ENCODE measurements around the gene ACTN3.
"Not testable (repeated sequence)": the region's sequence is repeated elsewhere in the genome, so short reads cannot be mapped to it uniquely, and the experiment has no call there.

The ACTN3 gene

GRCh38 chr11:66598993-66599392 lies 52.3 kb downstream of the ACTN3 start:
- H3K4me3 ChIP-seq (ENCODE audit: low read length): no peak overlapping the region
- no peak for DNase-seq (ENCODE audit: low read depth)
- TF ChIP-seq CTCF (conservative IDR thresholded peaks at IDR 0.05; ENCODE audit: low read length): no peak

DNA sequence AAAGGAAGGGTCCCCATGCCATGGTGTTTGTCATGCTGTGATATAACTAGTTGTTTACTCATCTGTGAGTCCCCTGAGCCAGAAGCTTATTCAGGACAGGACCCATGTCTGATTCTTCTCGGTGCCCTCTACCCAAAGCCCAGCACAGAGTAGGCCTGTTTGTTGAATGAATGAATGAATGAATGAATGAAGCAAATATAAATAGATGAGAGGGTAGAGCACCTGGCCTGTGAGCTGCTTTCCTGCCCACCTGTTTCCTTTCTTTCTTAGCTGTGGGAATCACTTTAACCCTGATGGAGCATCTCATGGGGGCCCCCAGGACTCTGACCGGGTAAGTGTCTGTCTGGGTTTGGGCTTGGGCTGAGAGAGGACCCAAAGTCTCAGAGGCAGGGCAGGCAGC lies 53.5 kb downstream of the ACTN3 start:
- TF ChIP-seq CTCF (conservative IDR thresholded peaks at IDR 0.05; ENCODE audit: low read length): no peak
- no peak for DNase-seq (ENCODE audit: low read depth)

DNA sequence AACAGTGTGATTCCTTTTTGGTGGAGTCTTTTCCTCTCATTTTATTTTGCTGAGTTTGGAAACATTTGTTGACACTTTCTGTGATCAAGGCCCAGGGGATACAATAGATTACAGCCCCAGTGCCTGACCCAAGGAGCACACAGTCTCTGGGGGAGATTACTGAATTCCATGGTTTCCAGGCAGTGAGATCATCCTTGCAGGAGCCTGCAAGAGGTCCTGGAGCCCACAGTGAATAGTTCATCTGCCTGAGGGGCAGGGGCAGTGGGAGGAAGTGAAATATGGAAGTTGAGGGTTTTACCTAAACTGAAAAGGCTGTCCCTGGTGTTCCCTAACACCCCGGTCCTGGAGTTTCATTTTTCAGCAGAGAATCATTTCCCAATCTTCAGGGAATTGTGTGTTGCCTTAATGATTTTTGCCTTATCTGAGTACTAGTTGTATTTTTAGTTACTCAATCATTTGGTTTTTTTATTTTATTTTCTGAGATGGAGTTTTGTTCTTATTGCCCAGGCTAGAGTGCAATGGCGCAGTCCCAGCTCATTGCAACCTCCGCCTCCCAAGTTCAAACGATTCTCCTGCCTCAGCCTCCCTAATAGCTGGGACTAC lies 54.0 kb downstream of the ACTN3 start:
- DNase-seq (ENCODE audit: low read depth): no peak

More for the DNA sequence above, 53.5 kb downstream of the ACTN3 start:
- H3K4me3 ChIP-seq (ENCODE audit: low read length): no peak overlapping the region

GRCh38 chr11:66603072-66603471 lies 56.4 kb downstream of the ACTN3 start:
- TF ChIP-seq CTCF (conservative IDR thresholded peaks at IDR 0.05; ENCODE audit: low read length): no peak
- DNase-seq (ENCODE audit: low read depth): no peak

More for the DNA sequence above, 54.0 kb downstream of the ACTN3 start:
- TF ChIP-seq CTCF (conservative IDR thresholded peaks at IDR 0.05; ENCODE audit: low read length): no peak
- no peak overlapping the region for H3K4me3 ChIP-seq (ENCODE audit: low read length)

GRCh38 chr11:66604155-66604554 lies 57.5 kb downstream of the ACTN3 start:
- DNase-seq (ENCODE audit: low read depth): no peak
- H3K4me3 ChIP-seq (ENCODE audit: low read length): no peak overlapping the region
- no peak for TF ChIP-seq CTCF (conservative IDR thresholded peaks at IDR 0.05; ENCODE audit: low read length)

More at GRCh38 chr11:66603072-66603471, 56.4 kb downstream of the ACTN3 start:
- no peak overlapping the region for H3K4me3 ChIP-seq (ENCODE audit: low read length)

- not testable (repeated sequence) for H3K4me3 ChIP-seq (ENCODE audit: low read length); DNase-seq (ENCODE audit: low read depth)
Measured at GRCh38 chr11:66606608-66607007, 59.9 kb downstream of the ACTN3 start.

GRCh38 chr11:66607126-66607834 lies 60.6 kb downstream of the ACTN3 start:
- no peak overlapping the region for H3K4me3 ChIP-seq (ENCODE audit: low read length)
- DNase-seq (ENCODE audit: low read depth): peak; percentile 86
- no peak for TF ChIP-seq CTCF (conservative IDR thresholded peaks at IDR 0.05; ENCODE audit: low read length)
